Osteoblast (primary cell): Measurements from ENCODE around the gene MIPOL1. TPM values are rescaled to one million over a fixed set of nuclear protein-coding genes. Genes with fewer than 3 reads are reported as not detected.

ENCODE experiments used
- DNase-seq: peaks from one replicate; pipeline ENCODE4 v3.0.0; 2011; ENCODE audit warnings: low spot score, mixed read lengths; ENCODE audit not compliant: insufficient read length; ENCODE audit errors: missing footprints
- H2AFZ ChIP-seq: 2 replicates; pipeline ENCODE4 v1.6.0; 2011; ENCODE audit warnings: mild to moderate bottlenecking, low read length
- H3K27ac ChIP-seq: 2 replicates; pipeline ENCODE4 v1.5.1; 2011; ENCODE audit warnings: mild to moderate bottlenecking, low read depth, low read length, moderate library complexity
- H3K27me3 ChIP-seq: 2 replicates; pipeline ENCODE4 v1.6.0; 2012; ENCODE audit warnings: mild to moderate bottlenecking, control low read depth, inconsistent platforms, low read length, moderate library complexity; ENCODE audit not compliant: insufficient read depth
- H3K36me3 ChIP-seq: 2 replicates; pipeline ENCODE4 v1.5.1; 2011; ENCODE audit warnings: mild to moderate bottlenecking, low read length, control low read depth, moderate library complexity; ENCODE audit not compliant: insufficient read depth
- H3K4me1 ChIP-seq: 2 replicates; pipeline ENCODE4 v1.5.1; 2011; ENCODE audit warnings: mild to moderate bottlenecking, low read length, control low read depth, moderate library complexity; ENCODE audit not compliant: insufficient read depth
- H3K4me2 ChIP-seq: 2 replicates; pipeline ENCODE4 v1.6.0; 2011; ENCODE audit warnings: mild to moderate bottlenecking, low read length; ENCODE audit not compliant: insufficient read depth
- H3K4me3 ChIP-seq: fragments of 200-600 bp; sonication (generic); 3 replicates; pipeline ENCODE4 v1.5.1; 2012; ENCODE audit warnings: mild to moderate bottlenecking, low read length, inconsistent platforms; ENCODE audit not compliant: insufficient read depth
- H3K79me2 ChIP-seq: 2 replicates; pipeline ENCODE4 v1.6.0; 2012; ENCODE audit warnings: mild to moderate bottlenecking, low read length, control low read depth, inconsistent platforms; ENCODE audit not compliant: insufficient read depth
- H3K9me3 ChIP-seq: 2 replicates; pipeline ENCODE4 v1.5.1; 2011; ENCODE audit warnings: low read depth, low read length, control low read depth
- H4K20me1 ChIP-seq: 2 replicates; pipeline ENCODE4 v1.6.0; 2012; ENCODE audit warnings: mild to moderate bottlenecking, low read length, control low read depth; ENCODE audit not compliant: insufficient read depth
- total RNA-seq: library from RNA; depleted of rRNA; stranded (reverse); fragments of >200 nt; gene quantifications from 2 replicates; pipeline ENCODE4 v1.2.3, GENCODE V29; 2012
- TF ChIP-seq, protein P1 (sequence below): IDR thresholded peaks from 2 replicates; pipeline ENCODE4 v1.5.1; 2011; ENCODE audit warnings: mild to moderate bottlenecking, low read depth, low read length, moderate library complexity; ENCODE audit errors: extremely low read depth

Gene MIPOL1
- total RNA-seq, 1 donor = 9.0 TPM

- peak overlapping the region; percentile 94 for H2AFZ ChIP-seq
- no peaks in the 10 kb centered on the region for H3K79me2 ChIP-seq
- H3K27me3 ChIP-seq = no peaks in the 10 kb centered on the region
- H3K4me1 ChIP-seq = no peaks in the 10 kb centered on the region
- peak overlapping the region; percentile 84 for H3K27ac ChIP-seq
- peak; percentile 64 for DNase-seq
- H3K4me2 ChIP-seq = peak overlapping the region; percentile 89
- no peaks in the 10 kb centered on the region for H3K36me3 ChIP-seq
- TF ChIP-seq, protein P1, sequence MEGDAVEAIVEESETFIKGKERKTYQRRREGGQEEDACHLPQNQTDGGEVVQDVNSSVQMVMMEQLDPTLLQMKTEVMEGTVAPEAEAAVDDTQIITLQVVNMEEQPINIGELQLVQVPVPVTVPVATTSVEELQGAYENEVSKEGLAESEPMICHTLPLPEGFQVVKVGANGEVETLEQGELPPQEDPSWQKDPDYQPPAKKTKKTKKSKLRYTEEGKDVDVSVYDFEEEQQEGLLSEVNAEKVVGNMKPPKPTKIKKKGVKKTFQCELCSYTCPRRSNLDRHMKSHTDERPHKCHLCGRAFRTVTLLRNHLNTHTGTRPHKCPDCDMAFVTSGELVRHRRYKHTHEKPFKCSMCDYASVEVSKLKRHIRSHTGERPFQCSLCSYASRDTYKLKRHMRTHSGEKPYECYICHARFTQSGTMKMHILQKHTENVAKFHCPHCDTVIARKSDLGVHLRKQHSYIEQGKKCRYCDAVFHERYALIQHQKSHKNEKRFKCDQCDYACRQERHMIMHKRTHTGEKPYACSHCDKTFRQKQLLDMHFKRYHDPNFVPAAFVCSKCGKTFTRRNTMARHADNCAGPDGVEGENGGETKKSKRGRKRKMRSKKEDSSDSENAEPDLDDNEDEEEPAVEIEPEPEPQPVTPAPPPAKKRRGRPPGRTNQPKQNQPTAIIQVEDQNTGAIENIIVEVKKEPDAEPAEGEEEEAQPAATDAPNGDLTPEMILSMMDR = no peak
- H3K9me3 ChIP-seq = no peaks in the 10 kb centered on the region
- no peaks in the 10 kb centered on the region for H4K20me1 ChIP-seq
- H3K4me3 ChIP-seq = peak overlapping the region; percentile 90
Measured at GRCh38 chr14:37198273-37198598, 499 bp downstream of the MIPOL1 start.

GRCh38 chr14:37198907-37199306 is 1.2 kb downstream of the MIPOL1 start:
- Histone ChIP-seq H4K20me1 (no peaks in the 10 kb centered on the region), H3K79me2 (no peaks in the 10 kb centered on the region), H3K4me3 (no peak overlapping the region), H3K27ac (no peak overlapping the region), H3K27me3 (no peaks in the 10 kb centered on the region), H3K4me2 (peak overlapping the region; percentile 89), H3K4me1 (no peaks in the 10 kb centered on the region), H2AFZ (peak overlapping the region; percentile 94), H3K36me3 (no peaks in the 10 kb centered on the region), H3K9me3 (no peaks in the 10 kb centered on the region)
- TF ChIP-seq, protein P1 = no peak
- no peak for DNase-seq

DNA sequence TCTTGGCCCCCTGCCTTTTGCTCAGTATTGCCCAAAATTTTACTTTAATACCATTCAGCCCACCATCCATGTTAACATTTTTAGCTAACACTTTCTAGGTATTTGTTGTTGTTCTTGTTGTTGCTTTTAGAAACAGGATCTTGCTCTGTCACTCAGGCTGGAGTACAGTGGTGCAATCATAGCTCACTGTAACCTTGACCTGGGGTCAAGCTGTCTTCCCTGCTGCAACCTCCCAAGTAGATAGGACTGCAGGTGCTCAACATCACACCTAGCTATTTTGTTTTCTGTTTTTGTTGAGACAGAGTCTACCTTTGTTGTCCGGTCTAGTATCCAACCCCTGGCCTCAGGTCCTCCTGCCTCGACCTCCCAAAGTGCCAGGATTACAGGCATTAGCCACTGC is 4.0 kb downstream of the MIPOL1 start:
- H3K4me3 ChIP-seq = no peak overlapping the region
- H3K27me3 ChIP-seq = no peaks in the 10 kb centered on the region
- DNase-seq = peak; percentile 30
- no peaks in the 10 kb centered on the region for H3K4me1 ChIP-seq
- H3K9me3 ChIP-seq = peaks cover 2% of the 10 kb centered on the region
- no peak overlapping the region for H3K27ac ChIP-seq
- H3K4me2 ChIP-seq = no peak overlapping the region
- no peaks in the 10 kb centered on the region for H3K36me3 ChIP-seq
- TF ChIP-seq, protein P1 = no peak
- no peaks in the 10 kb centered on the region for H3K79me2 ChIP-seq
- no peaks in the 10 kb centered on the region for H4K20me1 ChIP-seq
- H2AFZ ChIP-seq = no peak overlapping the region

DNA sequence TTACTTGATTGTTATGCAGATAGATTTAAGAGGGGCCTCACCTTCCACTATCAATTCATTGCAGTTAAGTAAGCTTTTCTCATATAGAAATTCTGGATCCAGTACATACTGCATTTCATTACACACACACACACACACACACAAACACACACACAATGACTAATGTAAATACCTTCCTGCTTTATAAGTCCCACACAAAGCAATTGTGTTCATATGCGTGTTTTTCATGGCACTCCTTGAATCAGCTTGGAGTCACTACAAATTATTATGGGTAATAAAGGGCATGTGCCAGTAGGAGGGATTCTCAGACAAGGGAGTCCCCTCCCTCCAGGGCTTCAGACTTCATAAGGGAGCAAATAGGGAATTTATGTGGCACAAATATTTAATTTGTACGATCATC is 4.5 kb downstream of the MIPOL1 start:
- no peak overlapping the region for H3K27ac ChIP-seq

More for the DNA sequence above, 4.5 kb downstream of the MIPOL1 start:
- no peaks in the 10 kb centered on the region for H3K36me3 ChIP-seq
- no peaks in the 10 kb centered on the region for H4K20me1 ChIP-seq
- H2AFZ ChIP-seq = no peak overlapping the region
- H3K4me1 ChIP-seq = no peaks in the 10 kb centered on the region
- no peak overlapping the region for H3K4me3 ChIP-seq
- TF ChIP-seq, protein P1 = no peak
- DNase-seq = peak; percentile 23
- no peaks in the 10 kb centered on the region for H3K27me3 ChIP-seq
- H3K79me2 ChIP-seq = no peaks in the 10 kb centered on the region
- peaks cover 2% of the 10 kb centered on the region for H3K9me3 ChIP-seq
- no peak overlapping the region for H3K4me2 ChIP-seq
